ENCODE results near the gene GRAP.
A peak's percentile ranks its signal among the peaks of the same experiment; 100 is the strongest.

The GRAP gene

GRCh38 chr17:18987862-18988545 is 58.8 kb downstream of the GRAP start:
- Histone ChIP-seq H2AFZ (ENCODE audit: low read length, unreplicated experiment) (no peak overlapping the region), H3K79me2 (ENCODE audit: control insufficient read depth, insufficient read depth, low read length, unreplicated experiment) (peaks cover 5% of the 10 kb centered on the region), H3K36me3 (ENCODE audit: insufficient read depth, low read length) (no peaks in the 10 kb centered on the region), H3K27ac (ENCODE audit: low read depth, low read length) (no peak overlapping the region), H3K4me3 (ENCODE audit: low read depth, low read length) (no peak overlapping the region), H3K27me3 (ENCODE audit: insufficient read depth, low read length) (no peaks in the 10 kb centered on the region), H3K4me1 (ENCODE audit: control insufficient read depth, insufficient read depth, low read length, unreplicated experiment) (no peaks in the 10 kb centered on the region)

GRCh38 chr17:18987230-18987610 is 59.5 kb downstream of the GRAP start:
- Histone ChIP-seq H2AFZ (ENCODE audit: low read length, unreplicated experiment) (no peak overlapping the region), H3K27me3 (ENCODE audit: insufficient read depth, low read length) (no peaks in the 10 kb centered on the region), H3K27ac (ENCODE audit: low read depth, low read length) (no peak overlapping the region), H3K36me3 (ENCODE audit: insufficient read depth, low read length) (no peaks in the 10 kb centered on the region), H3K79me2 (ENCODE audit: control insufficient read depth, insufficient read depth, low read length, unreplicated experiment) (no peaks in the 10 kb centered on the region), H3K4me3 (ENCODE audit: low read depth, low read length) (no peak overlapping the region), H3K4me1 (ENCODE audit: control insufficient read depth, insufficient read depth, low read length, unreplicated experiment) (peaks cover 7% of the 10 kb centered on the region)

GRCh38 chr17:18986541-18987229 is 60.1 kb downstream of the GRAP start:
- H3K36me3 ChIP-seq (ENCODE audit: insufficient read depth, low read length): no peaks in the 10 kb centered on the region

GRCh38 chr17:18985475-18985874 is 61.3 kb downstream of the GRAP start:
- H3K36me3 ChIP-seq (ENCODE audit: insufficient read depth, low read length): no peaks in the 10 kb centered on the region
- no peak overlapping the region for H2AFZ ChIP-seq (ENCODE audit: low read length, unreplicated experiment)
- no peak overlapping the region for H3K27ac ChIP-seq (ENCODE audit: low read depth, low read length)
- no peak overlapping the region for H3K4me3 ChIP-seq (ENCODE audit: low read depth, low read length)
- H3K4me1 ChIP-seq (ENCODE audit: control insufficient read depth, insufficient read depth, low read length, unreplicated experiment): peaks cover 25% of the 10 kb centered on the region
- H3K79me2 ChIP-seq (ENCODE audit: control insufficient read depth, insufficient read depth, low read length, unreplicated experiment): no peaks in the 10 kb centered on the region
- H3K27me3 ChIP-seq (ENCODE audit: insufficient read depth, low read length): no peaks in the 10 kb centered on the region

More at GRCh38 chr17:18986541-18987229, 60.1 kb downstream of the GRAP start:
- Histone ChIP-seq H3K79me2 (ENCODE audit: control insufficient read depth, insufficient read depth, low read length, unreplicated experiment) (no peaks in the 10 kb centered on the region), H2AFZ (ENCODE audit: low read length, unreplicated experiment) (no peak overlapping the region), H3K4me1 (ENCODE audit: control insufficient read depth, insufficient read depth, low read length, unreplicated experiment) (peaks cover 12% of the 10 kb centered on the region), H3K27ac (ENCODE audit: low read depth, low read length) (no peak overlapping the region), H3K4me3 (ENCODE audit: low read depth, low read length) (no peak overlapping the region), H3K27me3 (ENCODE audit: insufficient read depth, low read length) (no peaks in the 10 kb centered on the region)

GRCh38 chr17:18984273-18985114 is 62.3 kb downstream of the GRAP start:
- H3K79me2 ChIP-seq (ENCODE audit: control insufficient read depth, insufficient read depth, low read length, unreplicated experiment): no peaks in the 10 kb centered on the region
- H3K4me3 ChIP-seq (ENCODE audit: low read depth, low read length): no peak overlapping the region

GRCh38 chr17:18981642-18982424 is 64.9 kb downstream of the GRAP start:
- Histone ChIP-seq H2AFZ (ENCODE audit: low read length, unreplicated experiment) (peak overlapping the region; percentile 0), H3K4me3 (ENCODE audit: low read depth, low read length) (no peak overlapping the region), H3K36me3 (ENCODE audit: insufficient read depth, low read length) (0 out of 2 replicates have a peak, but pooled peaks cover 4% of the 10 kb centered on the region), H3K27ac (ENCODE audit: low read depth, low read length) (peak overlapping the region; percentile 62), H3K4me1 (ENCODE audit: control insufficient read depth, insufficient read depth, low read length, unreplicated experiment) (peaks cover 26% of the 10 kb centered on the region), H3K27me3 (ENCODE audit: insufficient read depth, low read length) (no peaks in the 10 kb centered on the region), H3K79me2 (ENCODE audit: control insufficient read depth, insufficient read depth, low read length, unreplicated experiment) (no peaks in the 10 kb centered on the region)

More at GRCh38 chr17:18984273-18985114, 62.3 kb downstream of the GRAP start:
- no peak overlapping the region for H3K27ac ChIP-seq (ENCODE audit: low read depth, low read length)
- peaks cover 26% of the 10 kb centered on the region for H3K4me1 ChIP-seq (ENCODE audit: control insufficient read depth, insufficient read depth, low read length, unreplicated experiment)
- H2AFZ ChIP-seq (ENCODE audit: low read length, unreplicated experiment): no peak overlapping the region
- H3K36me3 ChIP-seq (ENCODE audit: insufficient read depth, low read length): no peaks in the 10 kb centered on the region
- no peaks in the 10 kb centered on the region for H3K27me3 ChIP-seq (ENCODE audit: insufficient read depth, low read length)

GRCh38 chr17:18981335-18981641 is 65.5 kb downstream of the GRAP start:
- H3K36me3 ChIP-seq (ENCODE audit: insufficient read depth, low read length): 0 out of 2 replicates have a peak, but pooled peaks cover 4% of the 10 kb centered on the region

GRCh38 chr17:18980682-18981334 is 65.9 kb downstream of the GRAP start:
- Histone ChIP-seq H3K27me3 (ENCODE audit: insufficient read depth, low read length) (no peaks in the 10 kb centered on the region), H3K79me2 (ENCODE audit: control insufficient read depth, insufficient read depth, low read length, unreplicated experiment) (no peaks in the 10 kb centered on the region), H3K27ac (ENCODE audit: low read depth, low read length) (peak overlapping the region; percentile 62; the same call in 1 of the 2 replicates), H3K4me3 (ENCODE audit: low read depth, low read length) (no peak overlapping the region), H2AFZ (ENCODE audit: low read length, unreplicated experiment) (no peak overlapping the region), H3K36me3 (ENCODE audit: insufficient read depth, low read length) (0 out of 2 replicates have a peak, but pooled peaks cover 4% of the 10 kb centered on the region), H3K4me1 (ENCODE audit: control insufficient read depth, insufficient read depth, low read length, unreplicated experiment) (peaks cover 26% of the 10 kb centered on the region)

More at GRCh38 chr17:18981335-18981641, 65.5 kb downstream of the GRAP start:
- Histone ChIP-seq H3K4me3 (ENCODE audit: low read depth, low read length) (no peak overlapping the region), H3K4me1 (ENCODE audit: control insufficient read depth, insufficient read depth, low read length, unreplicated experiment) (peaks cover 26% of the 10 kb centered on the region), H3K79me2 (ENCODE audit: control insufficient read depth, insufficient read depth, low read length, unreplicated experiment) (no peaks in the 10 kb centered on the region), H3K27me3 (ENCODE audit: insufficient read depth, low read length) (no peaks in the 10 kb centered on the region), H3K27ac (ENCODE audit: low read depth, low read length) (peak overlapping the region; percentile 62; the same call in 1 of the 2 replicates), H2AFZ (ENCODE audit: low read length, unreplicated experiment) (no peak overlapping the region)

- Histone ChIP-seq H3K27ac (ENCODE audit: low read depth, low read length) (no peak overlapping the region), H3K4me3 (ENCODE audit: low read depth, low read length) (no peak overlapping the region), H3K36me3 (ENCODE audit: insufficient read depth, low read length) (0 out of 2 replicates have a peak, but pooled peaks cover 4% of the 10 kb centered on the region), H3K79me2 (ENCODE audit: control insufficient read depth, insufficient read depth, low read length, unreplicated experiment) (no peaks in the 10 kb centered on the region), H3K27me3 (ENCODE audit: insufficient read depth, low read length) (no peaks in the 10 kb centered on the region), H2AFZ (ENCODE audit: low read length, unreplicated experiment) (no peak overlapping the region), H3K4me1 (ENCODE audit: control insufficient read depth, insufficient read depth, low read length, unreplicated experiment) (peaks cover 26% of the 10 kb centered on the region)
These were observed 68.1 kb downstream of the GRAP start for GRCh38 chr17:18978655-18979054.
